PC-9 (cell line): Measurements from ENCODE around the gene DNAAF5.

ENCODE experiments used
- EZH2 ChIP-seq: fragments of 200-600 bp; sonication (generic); IDR thresholded peaks from 2 replicates; pipeline ENCODE4 v1.8.0; 2017; ENCODE audit warnings: antibody characterized with exemption, low read depth
- TF ChIP-seq, protein P1 (sequence below): fragments of 200-600 bp; sonication (generic); conservative IDR thresholded peaks from 2 replicates; pipeline ENCODE4 v1.6.1; 2017; ENCODE audit warnings: mixed run types, antibody characterized with exemption, mild to moderate bottlenecking, moderate library complexity

DNA sequence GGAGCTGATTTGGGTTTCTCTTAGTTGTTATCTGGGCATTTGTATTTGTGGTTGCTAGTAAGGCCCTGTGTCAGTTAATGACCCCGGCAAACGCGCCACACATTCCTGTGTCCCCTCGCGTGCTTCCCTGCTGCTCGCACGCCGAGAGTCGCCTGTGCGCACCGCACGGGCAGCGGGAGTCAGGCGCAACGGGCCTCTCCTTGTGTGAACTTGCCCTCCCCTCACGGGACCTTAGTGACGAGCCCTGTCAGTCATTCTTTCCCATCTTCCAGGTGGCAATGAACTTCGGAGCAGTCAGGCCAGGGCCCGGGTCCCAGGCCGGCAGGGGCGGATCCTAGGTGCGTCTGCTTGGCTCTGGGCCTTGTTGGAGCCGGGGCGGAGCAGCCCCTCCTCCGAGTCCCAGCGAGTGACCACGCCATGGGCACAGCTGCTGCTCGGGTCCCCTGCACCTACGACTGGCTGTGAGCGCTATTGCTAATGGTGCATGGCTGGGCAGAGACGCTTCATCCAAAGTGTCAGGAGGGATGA is 13.0 kb downstream of the DNAAF5 start:
- TF ChIP-seq, protein P1, sequence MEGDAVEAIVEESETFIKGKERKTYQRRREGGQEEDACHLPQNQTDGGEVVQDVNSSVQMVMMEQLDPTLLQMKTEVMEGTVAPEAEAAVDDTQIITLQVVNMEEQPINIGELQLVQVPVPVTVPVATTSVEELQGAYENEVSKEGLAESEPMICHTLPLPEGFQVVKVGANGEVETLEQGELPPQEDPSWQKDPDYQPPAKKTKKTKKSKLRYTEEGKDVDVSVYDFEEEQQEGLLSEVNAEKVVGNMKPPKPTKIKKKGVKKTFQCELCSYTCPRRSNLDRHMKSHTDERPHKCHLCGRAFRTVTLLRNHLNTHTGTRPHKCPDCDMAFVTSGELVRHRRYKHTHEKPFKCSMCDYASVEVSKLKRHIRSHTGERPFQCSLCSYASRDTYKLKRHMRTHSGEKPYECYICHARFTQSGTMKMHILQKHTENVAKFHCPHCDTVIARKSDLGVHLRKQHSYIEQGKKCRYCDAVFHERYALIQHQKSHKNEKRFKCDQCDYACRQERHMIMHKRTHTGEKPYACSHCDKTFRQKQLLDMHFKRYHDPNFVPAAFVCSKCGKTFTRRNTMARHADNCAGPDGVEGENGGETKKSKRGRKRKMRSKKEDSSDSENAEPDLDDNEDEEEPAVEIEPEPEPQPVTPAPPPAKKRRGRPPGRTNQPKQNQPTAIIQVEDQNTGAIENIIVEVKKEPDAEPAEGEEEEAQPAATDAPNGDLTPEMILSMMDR, result no peak
- TF ChIP-seq EZH2, result no peak
